Skeletal muscle tissue (tissue), 4 donors: Measurements from ENCODE around the gene JARID2. TPM values are rescaled to one million over a fixed set of nuclear protein-coding genes. Genes with fewer than 3 reads are reported as not detected.

ENCODE experiments used
- H3K27ac ChIP-seq: one replicate; pipeline ENCODE4 v1.7.0; 2013; ENCODE audit warnings: mild to moderate bottlenecking, low read depth, low read length, inconsistent platforms
- H3K27me3 ChIP-seq, 3 donors: one replicate each; pipeline ENCODE4 v1.7.0; 2013; ENCODE audit warnings: low read length in 3 of 3; ENCODE audit not compliant: control insufficient read depth in 3 of 3, insufficient read depth in 3 of 3
- H3K36me3 ChIP-seq, 3 donors: one replicate each; pipeline ENCODE4 v1.7.0; 2013; ENCODE audit warnings: low read length in 3 of 3; ENCODE audit not compliant: control insufficient read depth in 3 of 3, insufficient read depth in 3 of 3
- H3K4me1 ChIP-seq, 3 donors: one replicate each; pipeline ENCODE4 v1.7.0; 2013; ENCODE audit warnings: low read length in 3 of 3, mild to moderate bottlenecking in 3 of 3; ENCODE audit not compliant: control insufficient read depth in 3 of 3, insufficient read depth in 3 of 3
- H3K4me3 ChIP-seq, 3 donors: one replicate each; pipeline ENCODE4 v1.7.0; 2013; ENCODE audit warnings: low read length in 3 of 3
- H3K9ac ChIP-seq, 3 donors: one replicate each; pipeline ENCODE4 v1.7.0; 2013; ENCODE audit warnings: low read length in 3 of 3, mild to moderate bottlenecking in 3 of 3, moderate library complexity in 2 of 3, low read depth in 1 of 3
- H3K9me3 ChIP-seq, 3 donors: one replicate each; pipeline ENCODE4 v1.7.0; 2013; ENCODE audit warnings: low read length in 3 of 3; ENCODE audit not compliant: control insufficient read depth in 3 of 3
- total RNA-seq: library from RNA; depleted of rRNA; stranded (reverse); fragments of >200 nt; gene quantifications from one replicate; pipeline ENCODE4 v1.2.3, GENCODE V29; 2014
- donor health status: Osteomylitis.

JARID2 gene
- total RNA-seq, 1 donor from 2014 or later, result 12.0 TPM

- H3K4me3 ChIP-seq, result no peak overlapping the region
- no peaks in the 10 kb centered on the region for H3K27me3 ChIP-seq
- no peaks in the 10 kb centered on the region for H3K9me3 ChIP-seq
- H3K4me1 ChIP-seq, result peaks cover 16 to 43% (median 29%) of the 10 kb centered on the region in 3 donors
- no peak overlapping the region for H3K9ac ChIP-seq
- H3K27ac ChIP-seq, result no peak overlapping the region
- peaks cover 0 to 1% (median 0%) of the 10 kb centered on the region in 3 donors for H3K36me3 ChIP-seq
These were observed 84.5 kb downstream of the JARID2 start for GRCh38 chr6:15330174-15330944.

- peaks cover 11 to 43% (median 28%) of the 10 kb centered on the region in 3 donors for H3K4me1 ChIP-seq
These were observed 85.3 kb downstream of the JARID2 start for GRCh38 chr6:15331143-15331542.

GRCh38 chr6:15331629-15332251 is 85.9 kb downstream of the JARID2 start:
- Histone ChIP-seq H3K9ac (no peak overlapping the region), H3K9me3 (no peaks in the 10 kb centered on the region), H3K4me1 (peaks cover 10 to 37% (median 23%) of the 10 kb centered on the region in 3 donors), H3K27me3 (no peaks in the 10 kb centered on the region), H3K27ac (no peak overlapping the region), H3K4me3 (no peak overlapping the region), H3K36me3 (peaks cover 0 to 2% (median 0%) of the 10 kb centered on the region in 3 donors)

More at GRCh38 chr6:15331143-15331542, 85.3 kb downstream of the JARID2 start:
- Histone ChIP-seq H3K36me3 (peaks cover 0 to 2% (median 0%) of the 10 kb centered on the region in 3 donors), H3K9ac (no peak overlapping the region), H3K27ac (no peak overlapping the region), H3K4me3 (no peak overlapping the region), H3K27me3 (no peaks in the 10 kb centered on the region), H3K9me3 (no peaks in the 10 kb centered on the region)

- no peaks in the 10 kb centered on the region for H3K9me3 ChIP-seq
- H3K4me1 ChIP-seq, result peaks cover 6 to 34% (median 17%) of the 10 kb centered on the region in 3 donors
- no peak overlapping the region for H3K27ac ChIP-seq
These were observed 86.6 kb downstream of the JARID2 start for GRCh38 chr6:15332446-15332845.

GRCh38 chr6:15335385-15335784 is 89.5 kb downstream of the JARID2 start:
- Histone ChIP-seq H3K27ac (no peak overlapping the region), H3K27me3 (no peaks in the 10 kb centered on the region), H3K4me1 (peaks cover 6 to 13% (median 12%) of the 10 kb centered on the region in 3 donors), H3K9me3 (no peaks in the 10 kb centered on the region), H3K4me3 (no peak overlapping the region), H3K9ac (no peak overlapping the region), H3K36me3 (peaks cover 0 to 2% (median 0%) of the 10 kb centered on the region in 3 donors)

More at GRCh38 chr6:15332446-15332845, 86.6 kb downstream of the JARID2 start:
- no peak overlapping the region for H3K4me3 ChIP-seq
- peaks cover 0 to 2% (median 0%) of the 10 kb centered on the region in 3 donors for H3K36me3 ChIP-seq
- H3K27me3 ChIP-seq, result no peaks in the 10 kb centered on the region
- H3K9ac ChIP-seq, result no peak overlapping the region

- Histone ChIP-seq H3K27me3 (no peaks in the 10 kb centered on the region), H3K27ac (no peak overlapping the region), H3K36me3 (peaks cover 0 to 2% (median 0%) of the 10 kb centered on the region in 3 donors), H3K4me1 (peaks cover 2 to 15% (median 12%) of the 10 kb centered on the region in 3 donors), H3K4me3 (no peak overlapping the region), H3K9me3 (no peaks in the 10 kb centered on the region), H3K9ac (no peak overlapping the region)
These were observed 90.0 kb downstream of the JARID2 start for GRCh38 chr6:15335916-15336315.

- peaks cover 0 to 2% (median 0%) of the 10 kb centered on the region in 3 donors for H3K36me3 ChIP-seq
- H3K9me3 ChIP-seq, result no peaks in the 10 kb centered on the region
- H3K4me3 ChIP-seq, result no peak overlapping the region
- peaks cover 0 to 14% (median 13%) of the 10 kb centered on the region in 3 donors for H3K4me1 ChIP-seq
- no peak overlapping the region for H3K9ac ChIP-seq
- no peak overlapping the region for H3K27ac ChIP-seq
- no peaks in the 10 kb centered on the region for H3K27me3 ChIP-seq
These were observed 91.2 kb downstream of the JARID2 start for GRCh38 chr6:15336900-15337560.

GRCh38 chr6:15337582-15337981 is 91.7 kb downstream of the JARID2 start:
- H3K36me3 ChIP-seq, result peaks cover 0 to 2% (median 0%) of the 10 kb centered on the region in 3 donors
- no peaks in the 10 kb centered on the region for H3K27me3 ChIP-seq
- no peak overlapping the region for H3K27ac ChIP-seq
- peaks cover 0 to 17% (median 13%) of the 10 kb centered on the region in 3 donors for H3K4me1 ChIP-seq
- no peak overlapping the region for H3K4me3 ChIP-seq
- H3K9ac ChIP-seq, result no peak overlapping the region
- H3K9me3 ChIP-seq, result no peaks in the 10 kb centered on the region

- H3K4me1 ChIP-seq, result peaks cover 1 to 20% (median 13%) of the 10 kb centered on the region in 3 donors
- H3K9me3 ChIP-seq, result no peaks in the 10 kb centered on the region
- no peaks in the 10 kb centered on the region for H3K27me3 ChIP-seq
- no peak overlapping the region for H3K9ac ChIP-seq
- H3K36me3 ChIP-seq, result peaks cover 0 to 2% (median 0%) of the 10 kb centered on the region in 3 donors
- no peak overlapping the region for H3K27ac ChIP-seq
- H3K4me3 ChIP-seq, result no peak overlapping the region
These were observed 92.6 kb downstream of the JARID2 start for GRCh38 chr6:15338476-15338875.
